Duodenal mucosa (tissue), 2 donors: ENCODE measurements around the gene PRDM11.

Experiments
- H3K27ac ChIP-seq: one replicate; pipeline ENCODE4 v1.7.0; 2013; ENCODE audit warnings: low read depth, low read length
- H3K27me3 ChIP-seq, 2 donors: one replicate each; pipeline ENCODE4 v1.7.0; 2013; ENCODE audit warnings: low read length in 2 of 2, control low read depth in 1 of 2; ENCODE audit not compliant: insufficient read depth in 2 of 2, control insufficient read depth in 1 of 2
- H3K36me3 ChIP-seq, 2 donors: one replicate each; pipeline ENCODE4 v1.7.0; 2013; ENCODE audit warnings: low read length in 2 of 2, control low read depth in 1 of 2; ENCODE audit not compliant: insufficient read depth in 2 of 2, control insufficient read depth in 1 of 2
- H3K4me1 ChIP-seq, 2 donors: one replicate each; pipeline ENCODE4 v1.7.0; 2013; ENCODE audit warnings: low read length in 2 of 2, control low read depth in 1 of 2; ENCODE audit not compliant: insufficient read depth in 2 of 2, control insufficient read depth in 1 of 2
- H3K4me3 ChIP-seq, 2 donors: one replicate each; pipeline ENCODE4 v1.7.0; 2013; ENCODE audit warnings: low read length in 2 of 2, low read depth in 1 of 2
- H3K9ac ChIP-seq, 2 donors: one replicate each; pipeline ENCODE4 v1.7.0; 2013; ENCODE audit warnings: low read length in 2 of 2, low read depth in 1 of 2
- H3K9me3 ChIP-seq, 2 donors: one replicate each; pipeline ENCODE4 v1.7.0; 2013; ENCODE audit warnings: low read length in 2 of 2, control low read depth in 1 of 2; ENCODE audit not compliant: control insufficient read depth in 1 of 2

Gene PRDM11

GRCh38 chr11:45216031-45216430 is 69.6 kb downstream of the PRDM11 start:
- no peak overlapping the region for H3K9ac ChIP-seq
- no peak overlapping the region for H3K4me3 ChIP-seq
- H3K27me3 ChIP-seq, result no peaks in the 10 kb centered on the region
- H3K36me3 ChIP-seq, result peaks cover 0 to 21% of the 10 kb centered on the region in 2 donors
- H3K9me3 ChIP-seq, result no peaks in the 10 kb centered on the region
- peaks cover 0 to 9% of the 10 kb centered on the region in 2 donors for H3K4me1 ChIP-seq
- no peak overlapping the region for H3K27ac ChIP-seq

GRCh38 chr11:45216901-45217300 is 70.5 kb downstream of the PRDM11 start:
- no peak overlapping the region for H3K27ac ChIP-seq
- H3K36me3 ChIP-seq, result peaks cover 0 to 21% of the 10 kb centered on the region in 2 donors

DNA sequence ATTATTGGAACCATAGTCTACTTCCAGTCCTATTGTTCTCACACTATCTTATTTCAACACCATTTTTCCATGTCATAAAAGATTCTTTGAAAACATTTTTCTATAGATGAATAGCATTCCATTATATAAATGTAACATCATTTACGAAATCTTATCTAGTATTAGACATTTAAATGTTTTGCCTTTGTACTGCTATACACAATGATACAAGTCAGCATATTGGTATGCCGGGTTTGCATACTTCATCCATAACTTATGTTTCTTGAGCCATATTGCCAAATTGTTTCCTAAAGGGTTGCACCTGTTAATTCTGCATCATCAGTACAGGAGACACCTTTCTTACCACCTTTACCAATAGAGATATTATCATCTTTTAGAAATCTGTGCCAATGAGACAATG is 71.6 kb downstream of the PRDM11 start:
- no peak overlapping the region for H3K4me3 ChIP-seq
- no peaks in the 10 kb centered on the region for H3K27me3 ChIP-seq
- peaks cover 0 to 9% of the 10 kb centered on the region in 2 donors for H3K4me1 ChIP-seq
- H3K9me3 ChIP-seq, result no peaks in the 10 kb centered on the region
- no peak overlapping the region for H3K27ac ChIP-seq
- H3K36me3 ChIP-seq, result peaks cover 0 to 16% of the 10 kb centered on the region in 2 donors
- H3K9ac ChIP-seq, result no peak overlapping the region

More at GRCh38 chr11:45216901-45217300, 70.5 kb downstream of the PRDM11 start:
- H3K4me1 ChIP-seq, result peaks cover 0 to 9% of the 10 kb centered on the region in 2 donors
- H3K4me3 ChIP-seq, result no peak overlapping the region
- no peak overlapping the region for H3K9ac ChIP-seq
- no peaks in the 10 kb centered on the region for H3K27me3 ChIP-seq
- no peaks in the 10 kb centered on the region for H3K9me3 ChIP-seq

DNA sequence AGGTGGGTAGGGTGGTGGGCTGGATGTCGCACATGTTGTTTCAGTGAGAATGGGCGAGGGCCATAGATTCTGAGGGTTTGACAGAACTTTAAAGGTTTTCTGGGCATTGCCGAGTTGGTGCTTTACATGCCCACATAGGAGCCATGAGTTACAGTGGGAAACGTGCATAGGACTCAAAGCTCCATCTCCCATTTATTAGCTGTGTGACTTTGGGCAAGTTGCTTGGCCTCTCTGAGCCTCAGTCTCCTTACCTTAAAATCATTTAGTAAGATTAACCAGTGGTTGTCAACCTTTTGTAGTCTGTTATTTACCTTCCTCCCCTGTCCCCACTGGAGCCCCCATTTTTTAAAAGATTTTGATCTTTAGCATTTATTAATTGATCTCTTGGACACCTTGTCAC is 72.3 kb downstream of the PRDM11 start:
- Histone ChIP-seq H3K4me3 (no peak overlapping the region), H3K27ac (no peak overlapping the region), H3K27me3 (no peaks in the 10 kb centered on the region), H3K36me3 (peaks cover 0 to 12% of the 10 kb centered on the region in 2 donors), H3K9me3 (no peaks in the 10 kb centered on the region), H3K4me1 (peaks cover 0 to 9% of the 10 kb centered on the region in 2 donors), H3K9ac (no peak overlapping the region)

GRCh38 chr11:45219411-45219810 is 73.0 kb downstream of the PRDM11 start:
- H3K27ac ChIP-seq, result no peak overlapping the region
- peaks cover 0 to 11% of the 10 kb centered on the region in 2 donors for H3K36me3 ChIP-seq
- H3K9ac ChIP-seq, result no peak overlapping the region
- peaks cover 0 to 9% of the 10 kb centered on the region in 2 donors for H3K4me1 ChIP-seq
- no peak overlapping the region for H3K4me3 ChIP-seq
- no peaks in the 10 kb centered on the region for H3K9me3 ChIP-seq
- H3K27me3 ChIP-seq, result no peaks in the 10 kb centered on the region

GRCh38 chr11:45223496-45223895 is 77.1 kb downstream of the PRDM11 start:
- Histone ChIP-seq H3K9ac (no peak overlapping the region), H3K27me3 (no peaks in the 10 kb centered on the region), H3K4me1 (no peaks in the 10 kb centered on the region), H3K27ac (no peak overlapping the region), H3K9me3 (no peaks in the 10 kb centered on the region), H3K4me3 (no peak overlapping the region), H3K36me3 (peaks cover 12 to 32% of the 10 kb centered on the region in 2 donors)

DNA sequence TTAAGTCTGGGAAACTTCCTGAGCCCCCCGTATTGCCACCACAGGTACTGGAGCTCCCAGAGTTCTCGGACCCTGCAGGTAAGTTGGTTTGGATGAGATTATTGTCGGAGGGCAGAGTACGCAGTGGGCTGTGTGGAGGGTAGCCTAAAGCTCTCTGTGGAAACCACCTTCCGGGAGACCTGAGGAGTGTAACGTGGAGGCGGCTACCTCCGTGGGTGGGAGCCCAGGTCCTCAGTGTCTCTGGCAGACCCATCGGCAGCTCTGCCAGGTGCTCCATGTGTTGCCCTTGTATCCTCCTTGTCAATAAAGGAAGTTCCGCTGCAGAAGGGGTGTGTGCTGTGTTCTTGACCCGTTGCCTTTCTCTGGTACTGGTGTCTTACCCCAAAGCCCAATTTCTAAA is 78.3 kb downstream of the PRDM11 start:
- H3K9ac ChIP-seq, result no peak overlapping the region
- no peaks in the 10 kb centered on the region for H3K4me1 ChIP-seq
- H3K27me3 ChIP-seq, result no peaks in the 10 kb centered on the region
- peaks cover 14 to 28% of the 10 kb centered on the region in 2 donors for H3K36me3 ChIP-seq
- H3K27ac ChIP-seq, result no peak overlapping the region
- H3K9me3 ChIP-seq, result no peaks in the 10 kb centered on the region
- H3K4me3 ChIP-seq, result no peak overlapping the region

DNA sequence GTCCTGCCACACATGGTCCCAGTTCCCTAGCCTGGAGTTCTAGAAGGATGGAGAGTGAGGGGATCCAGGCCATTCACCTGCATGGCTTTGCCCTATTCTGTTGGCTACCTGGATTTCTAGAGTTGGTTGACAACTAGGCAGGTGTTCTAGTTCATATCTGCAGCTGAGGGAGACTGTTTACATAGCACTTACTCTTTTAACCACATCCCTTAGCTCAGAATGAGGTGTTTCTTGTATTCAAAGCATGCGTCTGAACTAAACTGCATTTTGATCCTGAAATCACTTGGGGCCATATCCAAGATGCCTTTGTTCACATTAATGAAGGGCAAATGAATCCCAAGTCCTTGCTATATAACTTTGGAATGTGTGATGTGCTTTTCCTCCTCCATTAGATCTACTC is 78.8 kb downstream of the PRDM11 start:
- H3K4me1 ChIP-seq, result no peaks in the 10 kb centered on the region
- no peaks in the 10 kb centered on the region for H3K27me3 ChIP-seq
- no peaks in the 10 kb centered on the region for H3K9me3 ChIP-seq
- H3K36me3 ChIP-seq, result peaks cover 14 to 25% of the 10 kb centered on the region in 2 donors
- no peak overlapping the region for H3K27ac ChIP-seq
- no peak overlapping the region for H3K4me3 ChIP-seq
- H3K9ac ChIP-seq, result no peak overlapping the region

DNA sequence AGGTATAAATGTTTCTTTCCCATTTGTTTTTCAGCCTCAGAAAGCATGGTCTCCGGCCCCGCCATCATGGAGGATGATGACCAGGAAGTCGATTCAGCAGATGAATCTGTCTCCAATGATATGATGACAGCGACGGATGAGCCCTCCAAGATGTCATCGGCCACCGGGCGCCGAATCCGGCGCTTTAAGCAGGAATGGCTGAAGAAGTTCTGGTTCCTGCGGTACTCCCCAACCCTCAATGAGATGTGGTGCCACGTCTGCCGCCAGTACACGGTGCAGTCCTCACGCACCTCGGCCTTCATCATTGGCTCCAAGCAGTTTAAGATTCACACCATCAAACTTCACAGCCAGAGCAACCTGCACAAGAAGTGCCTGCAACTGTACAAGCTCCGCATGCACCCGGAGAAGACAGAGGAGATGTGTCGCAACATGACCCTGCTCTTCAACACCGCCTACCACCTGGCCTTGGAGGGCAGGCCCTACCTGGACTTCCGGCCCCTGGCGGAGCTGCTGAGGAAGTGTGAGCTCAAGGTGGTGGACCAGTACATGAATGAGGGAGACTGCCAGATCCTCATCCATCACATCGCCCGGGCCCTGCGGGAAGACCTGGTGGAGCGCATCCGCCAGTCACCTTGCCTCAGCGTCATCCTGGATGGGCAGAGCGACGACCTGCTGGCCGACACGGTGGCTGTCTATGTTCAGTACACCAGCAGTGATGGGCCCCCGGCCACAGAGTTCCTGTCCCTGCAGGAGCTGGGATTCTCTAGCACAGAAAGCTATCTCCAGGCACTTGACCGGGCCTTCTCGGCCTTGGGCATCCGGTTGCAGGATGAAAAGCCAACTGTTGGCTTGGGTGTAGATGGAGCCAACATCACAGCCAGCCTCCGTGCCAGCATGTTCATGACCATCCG is 79.8 kb downstream of the PRDM11 start:
- no peaks in the 10 kb centered on the region for H3K9me3 ChIP-seq
- peaks cover 14 to 25% of the 10 kb centered on the region in 2 donors for H3K36me3 ChIP-seq

DNA sequence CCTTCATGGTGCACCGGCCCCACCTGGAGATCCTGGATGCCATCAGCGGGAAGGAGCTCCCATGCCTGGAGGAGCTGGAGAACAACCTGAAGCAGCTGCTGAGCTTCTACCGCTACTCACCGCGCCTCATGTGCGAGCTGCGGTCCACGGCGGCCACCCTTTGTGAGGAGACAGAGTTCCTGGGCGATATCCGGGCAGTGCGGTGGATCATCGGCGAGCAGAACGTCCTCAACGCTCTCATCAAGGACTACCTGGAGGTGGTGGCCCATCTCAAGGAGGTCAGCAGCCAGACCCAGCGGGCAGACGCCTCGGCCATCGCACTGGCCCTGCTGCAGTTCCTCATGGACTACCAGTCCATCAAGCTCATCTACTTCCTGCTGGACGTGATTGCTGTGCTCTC is 80.5 kb downstream of the PRDM11 start:
- Histone ChIP-seq H3K27ac (no peak overlapping the region), H3K36me3 (peaks cover 14 to 25% of the 10 kb centered on the region in 2 donors), H3K9me3 (no peaks in the 10 kb centered on the region), H3K9ac (no peak overlapping the region), H3K4me3 (no peak overlapping the region), H3K4me1 (no peaks in the 10 kb centered on the region), H3K27me3 (no peaks in the 10 kb centered on the region)

More for the DNA sequence above, 79.8 kb downstream of the PRDM11 start:
- Histone ChIP-seq H3K4me1 (no peaks in the 10 kb centered on the region), H3K27me3 (no peaks in the 10 kb centered on the region), H3K27ac (no peak overlapping the region), H3K4me3 (no peak overlapping the region), H3K9ac (no peak overlapping the region)
